ENCODE measurements around the gene GZMM.

The GZMM gene

GRCh38 chr19:567296-567900 is 23.5 kb downstream of the GZMM start:
- no peak for DNase-seq

- DNase-seq, result no peak
Observed at GRCh38 chr19:570251-570686, 26.4 kb downstream of the GZMM start.

GRCh38 chr19:570937-571565 is 27.2 kb downstream of the GZMM start:
- DNase-seq, result peak; percentile 70

- DNase-seq, result no peak
Observed at GRCh38 chr19:571566-571974, 27.7 kb downstream of the GZMM start.

- DNase-seq, result peak; percentile 84
Observed at GRCh38 chr19:572140-572742, 28.4 kb downstream of the GZMM start, which contains the start of gene BSG. Gene BSG, plus strand, starts transcription at chr19:572596. Its CDS starts 39 bp downstream, at chr19:572635.

- no peak for DNase-seq
Observed at GRCh38 chr19:572743-573518, 29.1 kb downstream of the GZMM start.

GRCh38 chr19:573519-573825 is 29.6 kb downstream of the GZMM start:
- DNase-seq, result no peak

GRCh38 chr19:574658-575526 is 31.0 kb downstream of the GZMM start:
- no peak for DNase-seq

GRCh38 chr19:575527-576506 is 32.0 kb downstream of the GZMM start:
- no peak for DNase-seq

GRCh38 chr19:576768-577438 is 33.0 kb downstream of the GZMM start:
- DNase-seq, result no peak

GRCh38 chr19:577439-578392 is 33.9 kb downstream of the GZMM start:
- no peak for DNase-seq

GRCh38 chr19:579111-579841 is 35.4 kb downstream of the GZMM start:
- no peak for DNase-seq

GRCh38 chr19:579842-580155 is 35.9 kb downstream of the GZMM start:
- no peak for DNase-seq

- no peak for DNase-seq
Observed at GRCh38 chr19:580274-580835, 36.5 kb downstream of the GZMM start.

- no peak for DNase-seq
Observed at GRCh38 chr19:581399-582111, 37.7 kb downstream of the GZMM start.

- DNase-seq, result no peak
Observed at GRCh38 chr19:582497-583197, 38.8 kb downstream of the GZMM start.

- no peak for DNase-seq
Observed at GRCh38 chr19:583198-583967, 39.5 kb downstream of the GZMM start.

All from NCI-H510A (cell line).